Suppressor macrophage treated with lipopolysaccharide for 4 hours (primary cell): ENCODE results near the gene GPR68.
"Not testable (repeated sequence)": the region's sequence is repeated elsewhere in the genome, so short reads cannot be mapped to it uniquely, and the experiment has no call there.

Source experiments
- DNase-seq: peaks from one replicate; pipeline ENCODE4 v3.0.0-alpha.2; 2020

GPR68 gene

GRCh38 chr14:91228112-91229004 is 16.1 kb downstream of the GPR68 start:
- DNase-seq: peak; percentile 57

GRCh38 chr14:91227183-91227628 is 17.3 kb downstream of the GPR68 start:
- DNase-seq: no peak

GRCh38 chr14:91226360-91226759 is 18.1 kb downstream of the GPR68 start:
- not testable (repeated sequence) for DNase-seq

- no peak for DNase-seq
Observed at GRCh38 chr14:91225025-91225424, 19.5 kb downstream of the GPR68 start.

- no peak for DNase-seq
Observed at GRCh38 chr14:91223028-91223783, 21.3 kb downstream of the GPR68 start.

GRCh38 chr14:91221270-91221669 is 23.2 kb downstream of the GPR68 start:
- no peak for DNase-seq

- no peak for DNase-seq
Observed at GRCh38 chr14:91220581-91221000, 23.9 kb downstream of the GPR68 start.

GRCh38 chr14:91219517-91220389 is 24.8 kb downstream of the GPR68 start:
- no peak for DNase-seq

- no peak for DNase-seq
Observed at GRCh38 chr14:91218014-91218413, 26.5 kb downstream of the GPR68 start.

- DNase-seq: no peak
Observed at GRCh38 chr14:91216731-91217226, 27.7 kb downstream of the GPR68 start.

- no peak for DNase-seq
Observed at GRCh38 chr14:91215381-91215780, 29.1 kb downstream of the GPR68 start.

- no peak for DNase-seq
Observed at GRCh38 chr14:91214306-91214705, 30.2 kb downstream of the GPR68 start.

GRCh38 chr14:91211017-91211416 is 33.5 kb downstream of the GPR68 start:
- DNase-seq: no peak

GRCh38 chr14:91207008-91207407 is 37.5 kb downstream of the GPR68 start:
- no peak for DNase-seq

GRCh38 chr14:91205459-91205858 is 39.0 kb downstream of the GPR68 start:
- peak; percentile 40 for DNase-seq

GRCh38 chr14:91204657-91205056 is 39.8 kb downstream of the GPR68 start:
- DNase-seq: no peak

GRCh38 chr14:91202234-91202974 is 42.1 kb downstream of the GPR68 start:
- peak; percentile 42 for DNase-seq

GRCh38 chr14:91200802-91201201 is 43.7 kb downstream of the GPR68 start:
- DNase-seq: not testable (repeated sequence)

GRCh38 chr14:91197631-91198030 is 46.9 kb downstream of the GPR68 start:
- DNase-seq: no peak

- no peak for DNase-seq
Observed at GRCh38 chr14:91195881-91196280, 48.6 kb downstream of the GPR68 start.

GRCh38 chr14:91193069-91193468 is 51.4 kb downstream of the GPR68 start:
- DNase-seq: no peak

- DNase-seq: no peak
Observed at GRCh38 chr14:91190853-91191252, 53.7 kb downstream of the GPR68 start.
